HepG2 (cell line): ENCODE results near the gene ACSS1. TPM values are rescaled to one million over a fixed set of nuclear protein-coding genes. Genes with fewer than 3 reads are reported as not detected.

Experiments used
- ARID2 ChIP-seq: sonication (generic); formaldehyde crosslinking; IDR thresholded peaks from 2 replicates; pipeline ENCODE4 v1.8.1; 2022; ENCODE audit warnings: mild to moderate bottlenecking, missing genetic modification reagents, borderline replicate concordance
- ATF6 ChIP-seq: sonication (generic); formaldehyde crosslinking; conservative IDR thresholded peaks from 2 replicates; pipeline ENCODE4 v1.4.0; 2020; ENCODE audit warnings: missing genetic modification reagents
- GTF3A ChIP-seq: sonication (generic); formaldehyde crosslinking; conservative IDR thresholded peaks from 2 replicates; pipeline ENCODE4 v1.4.0; 2020; ENCODE audit warnings: mild to moderate bottlenecking, missing genetic modification reagents
- HNRNPK ChIP-seq: fragments of 200-400 bp; formaldehyde crosslinking; IDR thresholded peaks from 2 replicates; pipeline ENCODE4 v1.6.1; 2018; ENCODE audit warnings: low read length, low read depth, moderate library complexity, mild to moderate bottlenecking; ENCODE audit not compliant: poor library complexity, severe bottlenecking
- HOXA5 ChIP-seq: sonication (generic); formaldehyde crosslinking; IDR thresholded peaks from 2 replicates; pipeline ENCODE4 v1.4.0; 2020; ENCODE audit warnings: missing genetic modification reagents
- NFRKB ChIP-seq: fragments of 450-650 bp; IDR thresholded peaks from 2 replicates; pipeline ENCODE4 v1.6.1; 2017
- PHF8 ChIP-seq: sonication (generic); formaldehyde crosslinking; IDR thresholded peaks from 2 replicates; pipeline ENCODE4 v1.5.0; 2020; ENCODE audit warnings: missing genetic modification reagents
- POLR2AphosphoS2 ChIP-seq: IDR thresholded peaks from 2 replicates; pipeline ENCODE4 v1.6.1; 2011; ENCODE audit warnings: low read depth, low read length, improper control_type of control experiment
- RFX3 ChIP-seq: IDR thresholded peaks from 2 replicates; pipeline ENCODE4 v1.6.1; 2016; ENCODE audit warnings: missing biosample characterization, missing genetic modification reagents
- ZBED4 ChIP-seq: sonication (generic); formaldehyde crosslinking; IDR thresholded peaks from 2 replicates; pipeline ENCODE4 v1.4.0; 2020; ENCODE audit warnings: missing genetic modification reagents, borderline replicate concordance
- ZFP41 ChIP-seq: sonication (generic); formaldehyde crosslinking; IDR thresholded peaks from 2 replicates; pipeline ENCODE4 v1.4.0; 2020; ENCODE audit warnings: mild to moderate bottlenecking, missing genetic modification reagents, borderline replicate concordance
- ZNF263 ChIP-seq: sonication (generic); formaldehyde crosslinking; IDR thresholded peaks from 2 replicates; pipeline ENCODE4 v1.4.0; 2020; ENCODE audit warnings: missing genetic modification reagents
- ZNF34 ChIP-seq: sonication (generic); formaldehyde crosslinking; IDR thresholded peaks from 2 replicates; pipeline ENCODE4 v1.4.0; 2020; ENCODE audit warnings: mild to moderate bottlenecking, missing genetic modification reagents, borderline replicate concordance
- ZNF607 ChIP-seq: sonication (generic); formaldehyde crosslinking; IDR thresholded peaks from 2 replicates; pipeline ENCODE4 v1.5.1; 2020; ENCODE audit warnings: missing genetic modification reagents, mild to moderate bottlenecking, borderline replicate concordance
- ZNF609 ChIP-seq: sonication (generic); formaldehyde crosslinking; IDR thresholded peaks from 2 replicates; pipeline ENCODE4 v1.4.0; 2020; ENCODE audit warnings: mild to moderate bottlenecking, missing genetic modification reagents, borderline replicate concordance
- ZSCAN25 ChIP-seq: sonication (generic); formaldehyde crosslinking; IDR thresholded peaks from 2 replicates; pipeline ENCODE4 v1.8.0; 2022; ENCODE audit warnings: mild to moderate bottlenecking, missing genetic modification reagents
- polyA plus RNA-seq, 8 experiments: library from polyadenylated mRNA; depleted of rRNA in 3 of 8; stranded (reverse) in 7 of 8; unstranded in 1 of 8; fragments of >200 nt; fragmentation: Illumina TruSeq in 4 of 8; extraction: Trizol in 4 of 8; gene quantifications; 2 replicates each; pipeline versions ENCODE4 v1.2.1 to v1.2.3, GENCODE V29; 2011 to 2016; ENCODE audit warnings: low read depth in 4 of 8, missing spikeins in 1 of 8, mixed read lengths in 1 of 8; ENCODE audit not compliant: insufficient read depth in 1 of 8
- total RNA-seq, 5 experiments: library from RNA; depleted of rRNA; stranded (reverse); fragments of >200 nt; fragmentation: Illumina TruSeq; extraction: Trizol; gene quantifications; 2 replicates each; pipeline ENCODE4 v1.2.3, GENCODE V29; 2016; ENCODE audit warnings: low read depth in 1 of 5

Gene ACSS1
- total and polyA plus RNA-seq, 2 of the 13 experiments (the other 11 are each of a cell fraction or from before 2014, with no cell fraction given) = 15.2 to 41.6 TPM

- peak; percentile 98 for TF ChIP-seq ZNF263
- TF ChIP-seq ATF6 = 0 out of 2 replicates have a peak, but pooled peaks have one; percentile 76
- peak; percentile 85 for TF ChIP-seq PHF8
- TF ChIP-seq ARID2 = peak; percentile 88
- no peak for TF ChIP-seq NFRKB
- TF ChIP-seq ZFP41 (CRISPR knock-in tag) = peak; percentile 73; the same call in 1 of the 2 replicates
- peak; percentile 53 for TF ChIP-seq HNRNPK
- TF ChIP-seq RFX3 = no peak
- TF ChIP-seq ZNF609 (CRISPR knock-in tag) = peak; percentile 30; the same call in 1 of the 2 replicates
- TF ChIP-seq ZBED4 (CRISPR knock-in tag) = 0 out of 2 replicates have a peak, but pooled peaks have one; percentile 40
- TF ChIP-seq ZSCAN25 (CRISPR knock-in tag) = no peak
- TF ChIP-seq ZNF34 = no peak
- 0 out of 2 replicates have a peak, but pooled peaks have one; percentile 7 for TF ChIP-seq GTF3A (CRISPR knock-in tag)
- TF ChIP-seq POLR2AphosphoS2 = no peak
- peak; percentile 49; the same call in 1 of the 2 replicates for TF ChIP-seq HOXA5
- TF ChIP-seq ZNF607 = peak; percentile 64; the same call in 1 of the 2 replicates
Observed at GRCh38 chr20:25057234-25058050, 497 bp downstream of the ACSS1 start (continued).
